ENCODE measurements around the gene GNAT1. TPM values are rescaled to one million over a fixed set of nuclear protein-coding genes. Genes with fewer than 3 reads are reported as not detected.

The GNAT1 gene
- total and polyA plus RNA-seq, 2 of the 13 experiments (the other 11 are each of a cell fraction or from before 2014, with no cell fraction given): 0.15 TPM; not detected in 1

GRCh38 chr3:50201573-50202315 is 10.3 kb downstream of the GNAT1 start (continued):
- TF ChIP-seq ARNTL (CRISPR knock-in tag; IDR thresholded peaks at IDR 0.05): peak; percentile 85
- no peak for TF ChIP-seq CCAR2 (optimal IDR thresholded peaks at IDR 0.05; ENCODE audit: low read depth, low read length)
- peak; percentile 51 for TF ChIP-seq UBTF (CRISPR knock-in tag; IDR thresholded peaks at IDR 0.05)
- TF ChIP-seq PCBP1 (IDR thresholded peaks at IDR 0.05; ENCODE audit: borderline replicate concordance, low read depth, low read length): 0 out of 2 replicates have a peak, but pooled peaks have one; percentile 31
- TF ChIP-seq ZNF414 (CRISPR knock-in tag; IDR thresholded peaks at IDR 0.05): no peak
- TF ChIP-seq PHF21A (CRISPR knock-in tag; IDR thresholded peaks at IDR 0.05): peak; percentile 75; the same call in 1 of the 2 replicates
- no peak for TF ChIP-seq ZNF678 (CRISPR knock-in tag; IDR thresholded peaks at IDR 0.05)
- peak; percentile 23 for TF ChIP-seq ZNF878 (CRISPR knock-in tag; IDR thresholded peaks at IDR 0.05)
- no peak for TF ChIP-seq ZNF207 (IDR thresholded peaks at IDR 0.05; ENCODE audit: borderline replicate concordance)
- TF ChIP-seq ZNF337 (CRISPR knock-in tag; IDR thresholded peaks at IDR 0.05; ENCODE audit: borderline replicate concordance, low read depth): no peak
- TF ChIP-seq ZNF776 (CRISPR knock-in tag; IDR thresholded peaks at IDR 0.05): no peak
- TF ChIP-seq ARHGAP35 (CRISPR knock-in tag; IDR thresholded peaks at IDR 0.05; ENCODE audit: borderline replicate concordance): no peak
- peak; percentile 81 for TF ChIP-seq ZNF768 (CRISPR knock-in tag; IDR thresholded peaks at IDR 0.05)
- TF ChIP-seq NCOR1 (IDR thresholded peaks at IDR 0.05; ENCODE audit: borderline replicate concordance, low read length): peak; percentile 35; the same call in 1 of the 2 replicates
- TF ChIP-seq ZNF644 (CRISPR knock-in tag; IDR thresholded peaks at IDR 0.05; ENCODE audit: low read depth): peak; percentile 23; the same call in 1 of the 2 replicates
- no peak for TF ChIP-seq GFI1 (CRISPR knock-in tag; IDR thresholded peaks at IDR 0.05; ENCODE audit: borderline replicate concordance)
- TF ChIP-seq ZNF367 (CRISPR knock-in tag; IDR thresholded peaks at IDR 0.05; ENCODE audit: borderline replicate concordance): no peak
- peak; percentile 65; the same call in 1 of the 2 replicates for TF ChIP-seq ZNF580 (CRISPR knock-in tag; IDR thresholded peaks at IDR 0.05; ENCODE audit: borderline replicate concordance, low read depth)
- peak; percentile 73 for TF ChIP-seq HDAC2 (CRISPR knock-in tag; IDR thresholded peaks at IDR 0.05)
- no peak for TF ChIP-seq CSRNP2 (CRISPR knock-in tag; conservative IDR thresholded peaks at IDR 0.05; ENCODE audit: low read depth)
- no peak for TF ChIP-seq CHD4 (IDR thresholded peaks at IDR 0.05; ENCODE audit: borderline replicate concordance, low read length)
- TF ChIP-seq CENPX (CRISPR knock-in tag; IDR thresholded peaks at IDR 0.05): no peak
- no peak for TF ChIP-seq ZFP1 (CRISPR knock-in tag; IDR thresholded peaks at IDR 0.05)
- TF ChIP-seq ZBTB43 (CRISPR knock-in tag; conservative IDR thresholded peaks at IDR 0.05): no peak

Data from HepG2 (cell line).